Suprapubic skin (tissue), 4 donors: ENCODE data around the gene MTF1. TPM values are rescaled to one million over a fixed set of nuclear protein-coding genes. Genes with fewer than 3 reads are reported as not detected.
"Not testable (repeated sequence)": the region's sequence is repeated elsewhere in the genome, so short reads cannot be mapped to it uniquely, and the experiment has no call there.

Experiments
- DNase-seq, 2 donors: peaks; one replicate each; pipeline ENCODE4 v3.0.0-alpha.2; 2019; ENCODE audit warnings: low spot score in 2 of 2
- H3K27ac ChIP-seq: fragments of 200-600 bp; sonication (generic); one replicate; pipeline ENCODE4 v1.5.1; 2019
- H3K27me3 ChIP-seq: fragments of 200-600 bp; sonication (generic); one replicate; pipeline ENCODE4 v1.5.1; 2019
- H3K36me3 ChIP-seq: fragments of 200-600 bp; sonication (generic); one replicate; pipeline ENCODE4 v1.5.1; 2019
- H3K4me1 ChIP-seq: fragments of 200-600 bp; sonication (generic); one replicate; pipeline ENCODE4 v1.5.1; 2019
- H3K4me3 ChIP-seq: fragments of 200-600 bp; sonication (generic); one replicate; pipeline ENCODE4 v1.5.1; 2019; ENCODE audit warnings: mild to moderate bottlenecking
- H3K9me3 ChIP-seq: fragments of 200-600 bp; sonication (generic); one replicate; pipeline ENCODE4 v1.5.1; 2019
- EP300 ChIP-seq: sonication (generic); formaldehyde crosslinking; IDR thresholded peaks from one replicate; pipeline ENCODE4 v1.6.1; 2017; ENCODE audit warnings: antibody characterized with exemption
- POLR2A ChIP-seq, 2 donors: fragments of 450-650 bp; IDR thresholded peaks; one replicate each; pipeline ENCODE4 v1.6.1; 2017; ENCODE audit warnings: antibody characterized with exemption in 2 of 2, mild to moderate bottlenecking in 2 of 2, moderate library complexity in 2 of 2
- POLR2AphosphoS5 ChIP-seq, 3 donors: sonication (generic); formaldehyde crosslinking; IDR thresholded peaks; one replicate each; pipeline ENCODE4 v1.6.1; 2017; ENCODE audit warnings: antibody characterized with exemption in 3 of 3
- WGBS: methylation state at CpG from one replicate; pipeline ENCODE4 v1.1.5; 2018; 5-methylcytosine and 5-hydroxymethylcytosine counted together
- total RNA-seq, 4 donors: library from RNA; depleted of rRNA; stranded (reverse); fragments of >200 nt; gene quantifications; one replicate each; pipeline ENCODE4 v1.1.0, GENCODE V29; 2016
- TF ChIP-seq, protein P1 (sequence below), 2 donors: fragments of 200-600 bp in 1 of 2; fragments of 450-650 bp in 1 of 2; sonication (generic) in 1 of 2; IDR thresholded peaks; one replicate each; pipeline ENCODE4 v1.5.1; 2016 to 2019; ENCODE audit warnings: antibody characterized with exemption in 2 of 2, mild to moderate bottlenecking in 1 of 2, moderate library complexity in 1 of 2

The MTF1 gene
- total RNA-seq, 4 donors from 2014 or later = 8.8 to 13.5 (median 11.2) TPM

DNA sequence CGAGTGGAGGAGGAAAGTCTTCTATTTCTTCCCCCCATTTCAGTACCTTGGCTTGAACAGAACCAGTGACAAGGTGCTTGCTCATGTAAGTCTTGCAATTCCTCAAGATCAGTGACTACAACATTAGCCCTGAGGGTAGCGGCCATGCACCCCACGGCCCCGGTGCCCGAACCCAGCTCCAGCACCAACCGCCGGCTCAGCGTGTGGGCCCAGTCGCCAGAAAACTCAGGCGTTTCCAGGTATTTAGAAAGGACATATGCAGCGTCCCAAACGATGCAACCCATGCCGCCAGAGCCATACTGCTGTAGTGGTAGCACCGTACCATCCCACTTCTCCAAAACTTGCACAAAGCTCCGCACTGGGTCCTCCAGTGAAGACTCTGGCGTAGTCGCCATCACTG lies 76.9 kb downstream of the MTF1 start:
- Histone ChIP-seq H3K4me1 (no peaks in the 10 kb centered on the region), H3K4me3 (no peak overlapping the region), H3K9me3 (no peaks in the 10 kb centered on the region), H3K27me3 (peaks cover 30% of the 10 kb centered on the region), H3K36me3 (no peaks in the 10 kb centered on the region), H3K27ac (no peak overlapping the region)
- TF ChIP-seq EP300 = no peak
- TF ChIP-seq, protein P1, sequence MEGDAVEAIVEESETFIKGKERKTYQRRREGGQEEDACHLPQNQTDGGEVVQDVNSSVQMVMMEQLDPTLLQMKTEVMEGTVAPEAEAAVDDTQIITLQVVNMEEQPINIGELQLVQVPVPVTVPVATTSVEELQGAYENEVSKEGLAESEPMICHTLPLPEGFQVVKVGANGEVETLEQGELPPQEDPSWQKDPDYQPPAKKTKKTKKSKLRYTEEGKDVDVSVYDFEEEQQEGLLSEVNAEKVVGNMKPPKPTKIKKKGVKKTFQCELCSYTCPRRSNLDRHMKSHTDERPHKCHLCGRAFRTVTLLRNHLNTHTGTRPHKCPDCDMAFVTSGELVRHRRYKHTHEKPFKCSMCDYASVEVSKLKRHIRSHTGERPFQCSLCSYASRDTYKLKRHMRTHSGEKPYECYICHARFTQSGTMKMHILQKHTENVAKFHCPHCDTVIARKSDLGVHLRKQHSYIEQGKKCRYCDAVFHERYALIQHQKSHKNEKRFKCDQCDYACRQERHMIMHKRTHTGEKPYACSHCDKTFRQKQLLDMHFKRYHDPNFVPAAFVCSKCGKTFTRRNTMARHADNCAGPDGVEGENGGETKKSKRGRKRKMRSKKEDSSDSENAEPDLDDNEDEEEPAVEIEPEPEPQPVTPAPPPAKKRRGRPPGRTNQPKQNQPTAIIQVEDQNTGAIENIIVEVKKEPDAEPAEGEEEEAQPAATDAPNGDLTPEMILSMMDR (IDR thresholded peaks at IDR 0.05) = no peak
- no peak for TF ChIP-seq POLR2A (IDR thresholded peaks at IDR 0.05)
- no peak for TF ChIP-seq POLR2AphosphoS5 (IDR thresholded peaks at IDR 0.05)
- WGBS = 77% methylated on average over 16 of the region's 17 CpGs
- DNase-seq = no peak

DNA sequence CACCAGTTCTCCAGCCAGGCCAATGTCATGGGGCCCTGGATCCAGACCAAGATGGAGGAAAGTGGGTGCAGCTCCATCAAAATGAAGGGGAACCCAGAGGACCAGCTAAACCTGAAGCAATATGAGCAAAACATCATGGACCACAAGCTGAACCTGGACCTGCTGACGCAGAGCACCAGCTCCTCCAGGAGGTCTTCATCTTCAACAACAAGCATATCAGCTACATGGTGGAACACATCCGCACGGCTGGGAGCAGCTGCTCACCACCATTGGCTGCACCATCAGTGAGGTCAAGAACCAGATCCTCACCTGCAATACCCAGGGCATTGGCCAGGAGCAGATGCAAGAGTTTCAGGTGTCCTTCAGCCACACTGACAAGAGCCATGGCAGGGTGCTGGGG lies 80.7 kb downstream of the MTF1 start:
- WGBS = 81% methylated on average over 3 of the region's 3 CpGs
- no peak overlapping the region for H3K27ac ChIP-seq
- H3K4me3 ChIP-seq = no peak overlapping the region
- H3K4me1 ChIP-seq = no peaks in the 10 kb centered on the region
- no peaks in the 10 kb centered on the region for H3K9me3 ChIP-seq
- H3K36me3 ChIP-seq = no peaks in the 10 kb centered on the region
- TF ChIP-seq, protein P1 (IDR thresholded peaks at IDR 0.05) = no peak
- peaks cover 15% of the 10 kb centered on the region for H3K27me3 ChIP-seq
- no peak for DNase-seq

DNA sequence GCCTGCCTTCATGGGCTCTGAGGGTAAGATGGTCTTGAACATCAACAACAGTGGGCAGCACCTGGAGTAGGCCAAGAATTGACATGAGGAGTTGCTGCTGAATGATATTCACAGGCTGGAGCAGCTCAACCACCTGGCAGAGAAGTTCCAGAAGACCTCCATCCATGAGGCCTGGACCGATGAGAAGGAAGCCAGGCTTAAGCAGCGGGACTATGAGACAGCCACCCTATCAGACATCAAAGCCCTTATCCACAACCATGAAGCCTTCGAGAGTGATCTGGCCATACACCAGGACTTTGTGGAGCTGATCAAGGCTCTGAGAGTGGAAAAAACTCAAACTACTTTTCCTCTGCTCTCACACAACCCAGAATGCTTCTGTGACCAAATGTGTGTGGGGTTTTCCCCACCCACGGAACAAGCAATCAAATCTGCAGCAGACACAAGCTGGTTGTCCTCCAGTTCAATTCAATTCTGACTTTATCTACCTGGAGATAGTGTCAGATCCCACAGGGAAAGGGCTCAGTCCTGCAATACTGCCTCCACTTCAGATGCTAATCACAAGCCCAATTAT lies 82.4 kb downstream of the MTF1 start:
- TF ChIP-seq, protein P1 (IDR thresholded peaks at IDR 0.05) = no peak
- TF ChIP-seq EP300 (no peak), POLR2AphosphoS5 (IDR thresholded peaks at IDR 0.05) (no peak), POLR2A (IDR thresholded peaks at IDR 0.05) (no peak)
- no peak overlapping the region for H3K4me3 ChIP-seq
- DNase-seq = no peak
- no peaks in the 10 kb centered on the region for H3K36me3 ChIP-seq
- H3K9me3 ChIP-seq = no peaks in the 10 kb centered on the region
- no peak overlapping the region for H3K27ac ChIP-seq
- peaks cover 19% of the 10 kb centered on the region for H3K27me3 ChIP-seq
- H3K4me1 ChIP-seq = no peaks in the 10 kb centered on the region
- 72% methylated on average over 4 of the region's 4 CpGs for WGBS

DNA sequence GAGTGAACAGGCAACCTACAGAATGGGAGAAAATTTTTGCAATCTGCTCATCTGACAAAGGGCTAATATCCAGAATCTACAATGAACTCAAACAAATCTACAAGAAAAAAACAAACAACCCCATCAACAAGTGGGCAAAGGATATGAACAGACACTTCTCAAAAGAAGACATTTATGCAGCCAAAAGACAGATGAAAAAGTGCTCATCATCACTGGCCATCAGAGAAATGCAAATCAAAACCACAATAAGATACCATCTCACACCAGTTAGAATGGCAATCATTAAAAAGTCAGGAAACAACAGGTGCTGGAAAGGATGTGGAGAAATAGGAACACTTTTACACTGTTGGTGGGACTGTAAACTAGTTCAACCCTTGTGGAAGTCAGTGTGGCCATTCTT lies 88.0 kb downstream of the MTF1 start:
- H3K4me3 ChIP-seq, H3K9me3 ChIP-seq, H3K36me3 ChIP-seq, H3K27ac ChIP-seq, H3K4me1 ChIP-seq, DNase-seq: not testable (repeated sequence)
- peaks cover 43% of the 10 kb centered on the region for H3K27me3 ChIP-seq

DNA sequence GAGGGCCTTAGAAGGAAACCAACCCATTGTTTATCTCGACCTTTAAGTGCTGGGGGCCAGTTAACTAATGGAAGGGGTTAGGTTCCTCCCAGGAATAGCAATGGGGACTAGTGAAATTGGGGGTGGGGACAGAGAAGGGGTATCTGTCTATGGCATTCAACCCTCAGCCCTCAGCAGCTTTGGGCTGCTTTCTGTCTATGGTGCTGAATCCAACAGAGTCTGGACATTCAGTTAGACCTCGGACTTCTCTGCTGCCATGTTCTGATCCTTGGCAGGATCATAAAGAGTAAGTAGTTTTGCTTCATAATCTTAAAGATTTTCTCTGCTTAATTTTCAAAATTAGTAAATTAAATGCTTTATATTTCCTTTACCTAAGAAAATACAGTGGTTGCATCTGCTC lies 91.9 kb downstream of the MTF1 start:
- 7% methylated on average over 2 of the region's 2 CpGs for WGBS
- no peak for DNase-seq
- Histone ChIP-seq H3K36me3 (no peaks in the 10 kb centered on the region), H3K4me3 (no peak overlapping the region), H3K4me1 (peaks cover 10% of the 10 kb centered on the region), H3K9me3 (no peaks in the 10 kb centered on the region), H3K27me3 (peaks cover 71% of the 10 kb centered on the region), H3K27ac (no peak overlapping the region)
- no peak for TF ChIP-seq EP300
- no peak for TF ChIP-seq POLR2A (IDR thresholded peaks at IDR 0.05)
- no peak for TF ChIP-seq POLR2AphosphoS5 (IDR thresholded peaks at IDR 0.05)
- TF ChIP-seq, protein P1 (IDR thresholded peaks at IDR 0.05) = no peak
